ENCODE measurements around the gene P3H4. TPM values are rescaled to one million over a fixed set of nuclear protein-coding genes. Genes with fewer than 3 reads are reported as not detected.

The P3H4 gene
- polyA plus RNA-seq, 4 donors, result 6.5 to 19.1 (median 11.2) TPM

GRCh38 chr17:41792845-41793783 lies 18.6 kb downstream of the P3H4 start:
- Histone ChIP-seq H3K4me3 (ENCODE audit: low read depth in 1 of 3, low read length in 3 of 3) (peak overlapping the region in 2 of 3 donors; percentile 3 to 43), H3K27me3 (ENCODE audit: control insufficient read depth in 3 of 3, insufficient read depth in 3 of 3, low read length in 3 of 3) (no peaks in the 10 kb centered on the region), H3K4me1 (ENCODE audit: control insufficient read depth in 3 of 3, insufficient read depth in 2 of 3, low read depth in 1 of 3, low read length in 2 of 3) (peaks cover 5 to 62% (median 6%) of the 10 kb centered on the region in 3 donors), H3K9me3 (ENCODE audit: control insufficient read depth in 2 of 2, insufficient read depth in 1 of 2, low read depth in 1 of 2, low read length in 1 of 2) (no peaks in the 10 kb centered on the region), H3K36me3 (ENCODE audit: control insufficient read depth in 3 of 3, insufficient read depth in 2 of 3, low read depth in 1 of 3, low read length in 3 of 3) (no peaks in the 10 kb centered on the region), H3K27ac (ENCODE audit: low read depth in 1 of 3, low read length in 2 of 3) (peak overlapping the region; percentile 81 to 99 (median 93))
- FAIRE-seq, result no peak
- WGBS, 3 donors, result 6 to 29% (median 23%) methylated on average over 22 of the region's 22 CpGs
- DNase-seq, result peak; percentile 91 to 95

GRCh38 chr17:41787021-41787418 lies 24.7 kb downstream of the P3H4 start:
- 28 to 43% (median 31%) methylated on average over 4 of the region's 4 CpGs for WGBS, 3 donors

GRCh38 chr17:41786227-41787020 lies 25.3 kb downstream of the P3H4 start, which contains the start of gene JUP:
Gene JUP (minus strand): TSS chr17:41786711. CDS start chr17:41771854, 14,857 bp downstream.
- FAIRE-seq, result peak; percentile 64
- H3K27ac ChIP-seq (ENCODE audit: low read depth in 1 of 3, low read length in 2 of 3), result peak within 1 kb of the TSS; percentile 98 to 100 (median 99)
- no peaks in the 10 kb centered on the region for H3K27me3 ChIP-seq (ENCODE audit: control insufficient read depth in 3 of 3, insufficient read depth in 3 of 3, low read length in 3 of 3)
- H3K36me3 ChIP-seq (ENCODE audit: control insufficient read depth in 3 of 3, insufficient read depth in 2 of 3, low read depth in 1 of 3, low read length in 3 of 3), result peaks cover 0 to 38% (median 0%) of the 10 kb centered on the region in 3 donors
- peaks cover 2 to 49% (median 3%) of the 10 kb centered on the region in 3 donors for H3K4me1 ChIP-seq (ENCODE audit: control insufficient read depth in 3 of 3, insufficient read depth in 2 of 3, low read depth in 1 of 3, low read length in 2 of 3)
- DNase-seq, result peak; percentile 100
- no peaks in the 10 kb centered on the region for H3K9me3 ChIP-seq (ENCODE audit: control insufficient read depth in 2 of 2, insufficient read depth in 1 of 2, low read depth in 1 of 2, low read length in 1 of 2)
- peak within 1 kb of the TSS; percentile 75 to 80 (median 75) for H3K4me3 ChIP-seq (ENCODE audit: low read depth in 1 of 3, low read length in 3 of 3)
- WGBS, 3 donors, result 0 to 2% (median 1%) methylated on average over 50 to 79 of the region's 79 CpGs

More at GRCh38 chr17:41787021-41787418, 24.7 kb downstream of the P3H4 start:
- FAIRE-seq (no peak), DNase-seq (no peak)
- Histone ChIP-seq H3K4me3 (ENCODE audit: low read depth in 1 of 3, low read length in 3 of 3) (no peak overlapping the region), H3K27me3 (ENCODE audit: control insufficient read depth in 3 of 3, insufficient read depth in 3 of 3, low read length in 3 of 3) (no peaks in the 10 kb centered on the region), H3K27ac (ENCODE audit: low read depth in 1 of 3, low read length in 2 of 3) (peak overlapping the region; percentile 38 to 79 (median 53)), H3K4me1 (ENCODE audit: control insufficient read depth in 3 of 3, insufficient read depth in 2 of 3, low read depth in 1 of 3, low read length in 2 of 3) (peaks cover 3 to 51% (median 7%) of the 10 kb centered on the region in 3 donors), H3K36me3 (ENCODE audit: control insufficient read depth in 3 of 3, insufficient read depth in 2 of 3, low read depth in 1 of 3, low read length in 3 of 3) (peaks cover 0 to 32% (median 0%) of the 10 kb centered on the region in 3 donors), H3K9me3 (ENCODE audit: control insufficient read depth in 2 of 2, insufficient read depth in 1 of 2, low read depth in 1 of 2, low read length in 1 of 2) (no peaks in the 10 kb centered on the region)

GRCh38 chr17:41785859-41786226 lies 25.9 kb downstream of the P3H4 start:
- FAIRE-seq, result no peak
- peak overlapping the region; percentile 75 to 80 (median 75) for H3K4me3 ChIP-seq (ENCODE audit: low read depth in 1 of 3, low read length in 3 of 3)
- no peaks in the 10 kb centered on the region for H3K27me3 ChIP-seq (ENCODE audit: control insufficient read depth in 3 of 3, insufficient read depth in 3 of 3, low read length in 3 of 3)
- peaks cover 2 to 44% (median 3%) of the 10 kb centered on the region in 3 donors for H3K4me1 ChIP-seq (ENCODE audit: control insufficient read depth in 3 of 3, insufficient read depth in 2 of 3, low read depth in 1 of 3, low read length in 2 of 3)
- peak; percentile 91 to 96 for DNase-seq
- H3K36me3 ChIP-seq (ENCODE audit: control insufficient read depth in 3 of 3, insufficient read depth in 2 of 3, low read depth in 1 of 3, low read length in 3 of 3), result peaks cover 0 to 41% (median 0%) of the 10 kb centered on the region in 3 donors
- H3K27ac ChIP-seq (ENCODE audit: low read depth in 1 of 3, low read length in 2 of 3), result peak overlapping the region; percentile 98 to 100 (median 99)
- 0 to 2% (median 1%) methylated on average over 18 to 22 of the region's 22 CpGs for WGBS, 3 donors
- no peaks in the 10 kb centered on the region for H3K9me3 ChIP-seq (ENCODE audit: control insufficient read depth in 2 of 2, insufficient read depth in 1 of 2, low read depth in 1 of 2, low read length in 1 of 2)

- 4 to 10% (median 7%) methylated on average over 12 to 13 of the region's 13 CpGs for WGBS, 3 donors
These were observed 26.5 kb downstream of the P3H4 start for GRCh38 chr17:41785091-41785858.

GRCh38 chr17:41784207-41784744 lies 27.5 kb downstream of the P3H4 start:
- 13 to 23% (median 16%) methylated on average over 6 of the region's 6 CpGs for WGBS, 3 donors
- Histone ChIP-seq H3K4me1 (ENCODE audit: control insufficient read depth in 3 of 3, insufficient read depth in 2 of 3, low read depth in 1 of 3, low read length in 2 of 3) (peaks cover 2 to 46% (median 3%) of the 10 kb centered on the region in 3 donors), H3K36me3 (ENCODE audit: control insufficient read depth in 3 of 3, insufficient read depth in 2 of 3, low read depth in 1 of 3, low read length in 3 of 3) (peaks cover 0 to 50% (median 0%) of the 10 kb centered on the region in 3 donors), H3K9me3 (ENCODE audit: control insufficient read depth in 2 of 2, insufficient read depth in 1 of 2, low read depth in 1 of 2, low read length in 1 of 2) (no peaks in the 10 kb centered on the region), H3K27ac (ENCODE audit: low read depth in 1 of 3, low read length in 2 of 3) (peak overlapping the region in 2 of 3 donors; percentile 98 to 99), H3K27me3 (ENCODE audit: control insufficient read depth in 3 of 3, insufficient read depth in 3 of 3, low read length in 3 of 3) (no peaks in the 10 kb centered on the region), H3K4me3 (ENCODE audit: low read depth in 1 of 3, low read length in 3 of 3) (peak overlapping the region; percentile 75 to 80 (median 75))
- FAIRE-seq (no peak), DNase-seq (peak; percentile 37 to 54)

More at GRCh38 chr17:41785091-41785858, 26.5 kb downstream of the P3H4 start:
- peaks cover 2 to 42% (median 3%) of the 10 kb centered on the region in 3 donors for H3K4me1 ChIP-seq (ENCODE audit: control insufficient read depth in 3 of 3, insufficient read depth in 2 of 3, low read depth in 1 of 3, low read length in 2 of 3)
- DNase-seq (peak; percentile 43 to 88), FAIRE-seq (no peak)
- no peaks in the 10 kb centered on the region for H3K27me3 ChIP-seq (ENCODE audit: control insufficient read depth in 3 of 3, insufficient read depth in 3 of 3, low read length in 3 of 3)
- peak overlapping the region; percentile 98 to 100 (median 99) for H3K27ac ChIP-seq (ENCODE audit: low read depth in 1 of 3, low read length in 2 of 3)
- H3K4me3 ChIP-seq (ENCODE audit: low read depth in 1 of 3, low read length in 3 of 3), result peak overlapping the region; percentile 75 to 80 (median 75)
- H3K9me3 ChIP-seq (ENCODE audit: control insufficient read depth in 2 of 2, insufficient read depth in 1 of 2, low read depth in 1 of 2, low read length in 1 of 2), result no peaks in the 10 kb centered on the region
- peaks cover 0 to 41% (median 0%) of the 10 kb centered on the region in 3 donors for H3K36me3 ChIP-seq (ENCODE audit: control insufficient read depth in 3 of 3, insufficient read depth in 2 of 3, low read depth in 1 of 3, low read length in 3 of 3)

GRCh38 chr17:41782142-41782541 lies 29.6 kb downstream of the P3H4 start:
- H3K36me3 ChIP-seq (ENCODE audit: control insufficient read depth in 3 of 3, insufficient read depth in 2 of 3, low read depth in 1 of 3, low read length in 3 of 3), result peaks cover 0 to 63% (median 0%) of the 10 kb centered on the region in 3 donors
- no peaks in the 10 kb centered on the region for H3K9me3 ChIP-seq (ENCODE audit: control insufficient read depth in 2 of 2, insufficient read depth in 1 of 2, low read depth in 1 of 2, low read length in 1 of 2)
- H3K4me3 ChIP-seq (ENCODE audit: low read depth in 1 of 3, low read length in 3 of 3), result peak overlapping the region in 1 of 3 donors; percentile 25
- H3K4me1 ChIP-seq (ENCODE audit: control insufficient read depth in 3 of 3, insufficient read depth in 2 of 3, low read depth in 1 of 3, low read length in 2 of 3), result peaks cover 2 to 48% (median 6%) of the 10 kb centered on the region in 3 donors
- peak overlapping the region; percentile 42 to 79 (median 49) for H3K27ac ChIP-seq (ENCODE audit: low read depth in 1 of 3, low read length in 2 of 3)
- no peak for FAIRE-seq
- WGBS, 3 donors, result 38 to 56% (median 47%) methylated on average over 4 of the region's 4 CpGs
- DNase-seq, result no peak
- H3K27me3 ChIP-seq (ENCODE audit: control insufficient read depth in 3 of 3, insufficient read depth in 3 of 3, low read length in 3 of 3), result no peaks in the 10 kb centered on the region

Measured in small intestine (tissue), 7 donors.